SU-DHL-6 (cell line): ENCODE results near the gene ATG13.

ENCODE experiments used
- CTCF ChIP-seq: fragments of 200-600 bp; sonication (generic); IDR thresholded peaks from one replicate; pipeline ENCODE4 v1.5.1; 2017; ENCODE audit warnings: antibody characterized with exemption, mild to moderate bottlenecking, low read length, moderate library complexity; ENCODE audit not compliant: insufficient read depth, poor library complexity, severe bottlenecking
- EZH2phosphoT487 ChIP-seq: fragments of 200-600 bp; sonication (generic), shearing (Covaris generic); conservative IDR thresholded peaks from 2 replicates; pipeline ENCODE4 v1.6.1; 2018; ENCODE audit warnings: mild to moderate bottlenecking, antibody characterized with exemption, low read length, moderate library complexity, mixed read lengths

- TF ChIP-seq CTCF, result no peak
- no peak for TF ChIP-seq EZH2phosphoT487
Observed at GRCh38 chr11:46582588-46582987, 34.8 kb upstream of the ATG13 start.
